H9 (cell line): ENCODE data around the gene TMSB10. TPM values are rescaled to one million over a fixed set of nuclear protein-coding genes. Genes with fewer than 3 reads are reported as not detected.

Experiments used
- DNase-seq: peaks from one replicate; pipeline ENCODE4 v3.0.0-alpha.2; 2017
- H2AFZ ChIP-seq: one replicate; pipeline ENCODE4 v1.6.1; 2013; ENCODE audit warnings: mild to moderate bottlenecking, low read length, control low read depth, moderate library complexity
- H2AK5ac ChIP-seq: 2 replicates; pipeline ENCODE4 v1.6.1; 2013; ENCODE audit warnings: low read length, control low read depth, mixed read lengths; ENCODE audit not compliant: insufficient read length
- H2BK120ac ChIP-seq: one replicate; pipeline ENCODE4 v1.6.1; 2013; ENCODE audit warnings: low read depth, mild to moderate bottlenecking, low read length, control low read depth, inconsistent platforms; ENCODE audit not compliant: poor library complexity, severe bottlenecking
- H2BK12ac ChIP-seq: 2 replicates; pipeline ENCODE4 v1.6.1; 2013; ENCODE audit warnings: low read length, control low read depth, mixed read lengths, low read depth; ENCODE audit not compliant: insufficient read length
- H2BK15ac ChIP-seq: 2 replicates; pipeline ENCODE4 v1.6.1; 2013; ENCODE audit warnings: low read depth, low read length, control low read depth
- H2BK20ac ChIP-seq: one replicate; pipeline ENCODE4 v1.6.1; 2013; ENCODE audit warnings: low read depth, mild to moderate bottlenecking, low read length, control low read depth, inconsistent platforms; ENCODE audit not compliant: poor library complexity, severe bottlenecking
- H2BK5ac ChIP-seq: 2 replicates; pipeline ENCODE4 v1.6.1; 2013; ENCODE audit warnings: low read length, control low read depth, mixed read lengths; ENCODE audit not compliant: insufficient read length
- H3K14ac ChIP-seq: 2 replicates; pipeline ENCODE4 v1.6.1; 2013; ENCODE audit warnings: low read length, control low read depth; ENCODE audit not compliant: insufficient read depth
- H3K18ac ChIP-seq: 2 replicates; pipeline ENCODE4 v1.6.1; 2013; ENCODE audit warnings: low read depth, mild to moderate bottlenecking, mixed read lengths, low read length, control low read depth; ENCODE audit not compliant: insufficient read length
- H3K23ac ChIP-seq: 2 replicates; pipeline ENCODE4 v1.6.1; 2013; ENCODE audit warnings: low read length, control low read depth, mixed read lengths, low read depth; ENCODE audit not compliant: insufficient read length
- H3K23me2 ChIP-seq: 2 replicates; pipeline ENCODE4 v1.6.1; 2013; ENCODE audit warnings: low read depth, mild to moderate bottlenecking, mixed read lengths, low read length, control low read depth; ENCODE audit not compliant: insufficient read length, poor library complexity, severe bottlenecking
- H3K27ac ChIP-seq: 2 replicates; pipeline ENCODE4 v1.5.1; 2013; ENCODE audit warnings: low read length, control low read depth, mixed read lengths, low read depth; ENCODE audit not compliant: insufficient read length
- H3K27me3 ChIP-seq: 2 replicates; pipeline ENCODE4 v1.6.1; 2013; ENCODE audit warnings: low read length, control low read depth, inconsistent platforms; ENCODE audit not compliant: insufficient read depth
- H3K4ac ChIP-seq: 2 replicates; pipeline ENCODE4 v1.6.1; 2013; ENCODE audit warnings: low read depth, mild to moderate bottlenecking, control low read depth, inconsistent platforms, low read length, moderate library complexity
- H3K4me1 ChIP-seq: 2 replicates; pipeline ENCODE4 v1.6.1; 2013; ENCODE audit warnings: low read length, control low read depth, inconsistent platforms; ENCODE audit not compliant: insufficient read depth
- H3K4me2 ChIP-seq: 2 replicates; pipeline ENCODE4 v1.6.1; 2013; ENCODE audit warnings: low read length, control low read depth, mixed read lengths; ENCODE audit not compliant: insufficient read length, insufficient read depth
- H3K56ac ChIP-seq: 2 replicates; pipeline ENCODE4 v1.6.1; 2013; ENCODE audit warnings: low read depth, mild to moderate bottlenecking, mixed read lengths, low read length, control low read depth; ENCODE audit not compliant: insufficient read length
- H3K79me1 ChIP-seq: 2 replicates; pipeline ENCODE4 v1.6.1; 2013; ENCODE audit warnings: low read depth, mild to moderate bottlenecking, moderate library complexity, low read length, control low read depth, inconsistent platforms; ENCODE audit not compliant: insufficient read depth, poor library complexity, severe bottlenecking
- H3K79me2 ChIP-seq: 2 replicates; pipeline ENCODE4 v1.6.1; 2013; ENCODE audit warnings: low read length, control low read depth, inconsistent platforms; ENCODE audit not compliant: insufficient read depth
- H3K9ac ChIP-seq: 2 replicates; pipeline ENCODE4 v1.6.1; 2013; ENCODE audit warnings: low read length, control low read depth, mixed read lengths; ENCODE audit not compliant: insufficient read length; ENCODE audit errors: extremely low read depth
- H3K9me3 ChIP-seq: one replicate; pipeline ENCODE4 v1.6.1; 2013; ENCODE audit warnings: low read depth, low read length, inconsistent platforms; ENCODE audit not compliant: control insufficient read depth
- H3T11ph ChIP-seq: one replicate; pipeline ENCODE4 v1.6.1; 2013; ENCODE audit warnings: mild to moderate bottlenecking, low read length, control low read depth, inconsistent platforms
- H4K20me1 ChIP-seq: one replicate; pipeline ENCODE4 v1.6.1; 2013; ENCODE audit not compliant: control insufficient read depth, insufficient read length, insufficient read depth
- H4K5ac ChIP-seq: 2 replicates; pipeline ENCODE4 v1.6.1; 2013; ENCODE audit warnings: low read depth, mild to moderate bottlenecking, mixed read lengths, low read length, control low read depth; ENCODE audit not compliant: insufficient read length
- H4K8ac ChIP-seq: replicated peaks from 2 replicates; pipeline ENCODE4 v1.6.1; 2013; ENCODE audit warnings: low read length, control low read depth, mixed read lengths, low read depth; ENCODE audit not compliant: insufficient read length
- H4K91ac ChIP-seq: 2 replicates; pipeline ENCODE4 v1.6.1; 2013; ENCODE audit warnings: low read depth, mild to moderate bottlenecking, moderate library complexity, mixed read lengths, low read length, control low read depth; ENCODE audit not compliant: insufficient read length
- H3K27ac Mint-ChIP-seq, 3 experiments: 2 replicates in 2 of 3; 3 replicates in 1 of 3; pipeline ENCODE4 v1.8.0; 2020 to 2021; ENCODE audit warnings: mixed read lengths in 3 of 3, mild to moderate bottlenecking in 1 of 3, moderate library complexity in 1 of 3
- H3K27me3 Mint-ChIP-seq: 2 replicates; pipeline ENCODE4 v1.8.0; 2021; ENCODE audit warnings: low read depth, mild to moderate bottlenecking, moderate library complexity, mixed read lengths
- H3K36me3 Mint-ChIP-seq, 3 experiments: 2 replicates in 2 of 3; 3 replicates in 1 of 3; pipeline ENCODE4 v1.8.0; 2020 to 2021; ENCODE audit warnings: low read depth in 3 of 3, mixed read lengths in 3 of 3; ENCODE audit not compliant: insufficient read depth in 1 of 3
- H3K4me1 Mint-ChIP-seq, 2 experiments: 2 replicates each; pipeline ENCODE4 v1.8.0; 2020; ENCODE audit warnings: mixed read lengths in 2 of 2
- H3K4me3 Mint-ChIP-seq, 2 experiments: 2 replicates in 1 of 2; 3 replicates in 1 of 2; pipeline ENCODE4 v1.8.0; 2020 to 2021; ENCODE audit warnings: mild to moderate bottlenecking in 2 of 2, mixed read lengths in 2 of 2, moderate library complexity in 1 of 2
- H3K9me3 Mint-ChIP-seq, 2 experiments: 2 replicates in 1 of 2; 3 replicates in 1 of 2; pipeline ENCODE4 v1.8.0; 2020; ENCODE audit warnings: mild to moderate bottlenecking in 2 of 2, mixed read lengths in 2 of 2, moderate library complexity in 1 of 2
- WGBS: extraction: QIAGEN DNeasy Blood & Tissue Kit; methylation state at CpG from one replicate; pipeline ENCODE4 v1.1.7; 2013; ENCODE audit warnings: missing lambda C conversion rate, low lambda C conversion rate, mixed read lengths; ENCODE audit not compliant: insufficient read length; ENCODE audit errors: extremely low coverage; 5-methylcytosine and 5-hydroxymethylcytosine counted together
- total RNA-seq: library from RNA; stranded (reverse); gene quantifications from 2 replicates; pipeline ENCODE4 v1.2.1, GENCODE V29; 2021
- TF ChIP-seq, protein P1 (sequence below): fragments of 200-600 bp; sonication (generic); conservative IDR thresholded peaks from 3 replicates; pipeline ENCODE4 v1.8.0; 2021; ENCODE audit warnings: antibody characterized with exemption, mild to moderate bottlenecking

TMSB10 gene
- total RNA-seq, 1 experiment from 2014 or later = 755 TPM

DNA sequence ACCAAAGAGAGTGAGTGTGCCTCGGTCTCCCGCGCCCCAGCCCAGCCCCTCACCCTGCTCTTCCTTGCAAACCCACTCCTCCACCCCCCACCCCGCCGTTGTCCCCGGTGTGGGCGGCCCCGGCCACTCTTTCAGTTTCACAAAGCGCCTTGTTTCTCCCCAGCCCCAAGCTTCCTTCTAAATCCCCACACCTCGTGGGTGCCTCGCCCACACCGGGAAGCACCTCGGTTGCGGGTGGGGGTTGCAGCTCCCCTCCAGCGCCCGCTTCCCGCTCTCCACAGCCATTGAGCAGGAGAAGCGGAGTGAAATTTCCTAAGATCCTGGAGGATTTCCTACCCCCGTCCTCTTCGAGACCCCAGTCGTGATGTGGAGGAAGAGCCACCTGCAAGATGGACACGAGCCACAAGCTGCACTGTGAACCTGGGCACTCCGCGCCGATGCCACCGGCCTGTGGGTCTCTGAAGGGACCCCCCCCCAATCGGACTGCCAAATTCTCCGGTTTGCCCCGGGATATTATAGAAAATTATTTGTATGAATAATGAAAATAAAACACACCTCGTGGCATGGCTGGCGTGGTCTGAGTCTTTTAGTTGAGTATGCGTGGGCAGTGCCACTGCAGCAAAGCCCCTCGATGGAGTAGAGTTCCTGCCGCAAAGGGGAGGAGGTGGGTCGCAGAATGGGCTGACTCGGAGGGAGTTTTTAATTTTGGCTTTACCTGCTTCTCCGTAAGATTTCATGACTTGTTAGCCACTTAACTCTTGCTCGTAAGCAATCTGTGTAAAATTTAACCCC lies 848 bp downstream of the TMSB10 start:
- no peak overlapping the region for H2BK120ac ChIP-seq
- no peak overlapping the region for H2BK15ac ChIP-seq
- H2BK5ac ChIP-seq = no peak overlapping the region
- no peaks in the 10 kb centered on the region for H3K79me2 ChIP-seq
- Mint-ChIP-seq H3K9me3 (peaks cover 8 to 9% of the 10 kb centered on the region in 2 experiments), H3K4me3 (peak overlapping the region; percentile 87 to 93), H3K27ac (peak overlapping the region; percentile 39 to 91 (median 40); a peak in 4 of 7 replicates), H3K4me1 (peaks cover 21 to 27% of the 10 kb centered on the region in 2 experiments), H3K36me3 (peaks cover 18 to 25% (median 21%) of the 10 kb centered on the region in 3 experiments), H3K27me3 (peaks cover 35% of the 10 kb centered on the region)
- H2BK12ac ChIP-seq = no peak overlapping the region
- H4K91ac ChIP-seq = no peak overlapping the region
- H3K9me3 ChIP-seq = no peaks in the 10 kb centered on the region
- peak overlapping the region; percentile 33; the same call in 1 of the 2 replicates for H3K14ac ChIP-seq
- no peak overlapping the region for H2BK20ac ChIP-seq
- DNase-seq = no peak
- TF ChIP-seq, protein P1, sequence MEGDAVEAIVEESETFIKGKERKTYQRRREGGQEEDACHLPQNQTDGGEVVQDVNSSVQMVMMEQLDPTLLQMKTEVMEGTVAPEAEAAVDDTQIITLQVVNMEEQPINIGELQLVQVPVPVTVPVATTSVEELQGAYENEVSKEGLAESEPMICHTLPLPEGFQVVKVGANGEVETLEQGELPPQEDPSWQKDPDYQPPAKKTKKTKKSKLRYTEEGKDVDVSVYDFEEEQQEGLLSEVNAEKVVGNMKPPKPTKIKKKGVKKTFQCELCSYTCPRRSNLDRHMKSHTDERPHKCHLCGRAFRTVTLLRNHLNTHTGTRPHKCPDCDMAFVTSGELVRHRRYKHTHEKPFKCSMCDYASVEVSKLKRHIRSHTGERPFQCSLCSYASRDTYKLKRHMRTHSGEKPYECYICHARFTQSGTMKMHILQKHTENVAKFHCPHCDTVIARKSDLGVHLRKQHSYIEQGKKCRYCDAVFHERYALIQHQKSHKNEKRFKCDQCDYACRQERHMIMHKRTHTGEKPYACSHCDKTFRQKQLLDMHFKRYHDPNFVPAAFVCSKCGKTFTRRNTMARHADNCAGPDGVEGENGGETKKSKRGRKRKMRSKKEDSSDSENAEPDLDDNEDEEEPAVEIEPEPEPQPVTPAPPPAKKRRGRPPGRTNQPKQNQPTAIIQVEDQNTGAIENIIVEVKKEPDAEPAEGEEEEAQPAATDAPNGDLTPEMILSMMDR = no peak
- H4K8ac ChIP-seq = no peak overlapping the region
- no peak overlapping the region for H3K23ac ChIP-seq
- H3K4ac ChIP-seq = no peak overlapping the region
- H3K4me2 ChIP-seq = peak overlapping the region; percentile 73
- no peaks in the 10 kb centered on the region for H3K79me1 ChIP-seq
- H3T11ph ChIP-seq = no peak overlapping the region
- no peak overlapping the region for H2AFZ ChIP-seq
- H2AK5ac ChIP-seq = no peak overlapping the region
- no peaks in the 10 kb centered on the region for H3K4me1 ChIP-seq
- WGBS = no CpG with 5 or more reads among the region's 38 CpGs
- no peak overlapping the region for H3K56ac ChIP-seq
- H4K20me1 ChIP-seq = no peaks in the 10 kb centered on the region
- H3K27me3 ChIP-seq = peaks cover 2% of the 10 kb centered on the region; the same call in 1 of the 2 replicates
- peaks cover 8% of the 10 kb centered on the region for H3K23me2 ChIP-seq
- no peak overlapping the region for H3K27ac ChIP-seq
- H3K18ac ChIP-seq = peak overlapping the region; percentile 77
- H4K5ac ChIP-seq = no peak overlapping the region
- H3K9ac ChIP-seq = peak overlapping the region; percentile 75
